Measurements from ENCODE around the gene MIEF1.
A peak's percentile ranks its signal among the peaks of the same experiment; 100 is the strongest.

Gene MIEF1

DNA sequence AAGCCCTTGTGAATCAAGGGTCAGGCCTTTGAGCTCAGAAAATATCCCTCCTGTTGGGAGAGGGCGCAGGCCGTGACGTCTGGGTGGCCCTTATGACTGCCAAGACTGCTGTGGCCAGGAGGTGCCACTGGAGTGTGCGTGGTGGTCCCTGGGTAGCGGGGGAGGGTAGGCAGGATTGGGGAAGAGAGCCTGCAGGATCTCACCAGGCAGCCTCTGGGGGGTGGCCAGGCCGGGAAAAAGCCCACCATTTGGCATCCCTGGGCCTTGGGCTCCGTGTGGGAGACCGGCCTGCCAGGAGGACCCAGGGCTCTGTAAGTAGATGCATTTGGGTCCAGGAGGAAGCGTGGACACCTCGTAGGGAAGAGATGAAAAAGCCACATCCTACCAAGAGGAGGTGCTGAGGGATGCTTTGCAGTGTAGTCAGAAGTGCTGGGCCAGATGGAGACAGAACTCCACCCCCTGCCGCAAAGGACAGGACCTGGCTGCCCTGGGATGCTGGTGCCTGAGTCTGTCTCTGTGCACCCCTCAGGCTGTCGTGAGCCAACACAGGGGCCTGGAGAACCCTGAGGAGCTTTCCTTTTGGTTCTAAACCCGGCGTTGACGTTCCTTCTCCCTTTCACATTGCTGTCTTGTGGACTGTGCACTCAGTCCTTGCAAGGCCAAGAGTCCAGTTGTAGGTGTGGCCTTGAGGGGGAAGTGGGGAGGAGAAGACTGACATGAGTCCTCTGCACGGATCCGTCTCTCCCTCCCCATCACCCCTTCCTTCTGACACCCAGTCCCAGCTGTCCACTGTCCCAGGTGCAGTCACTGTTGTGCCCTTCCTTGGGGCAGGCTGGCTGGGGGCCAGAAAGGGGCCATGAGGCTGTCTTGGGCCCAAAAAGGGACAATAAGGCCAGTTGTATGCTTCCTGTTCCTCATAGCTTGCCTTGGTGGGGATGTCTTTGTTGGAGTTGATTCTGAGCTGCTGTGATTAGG lies 12.7 kb upstream of the MIEF1 start:
- no peak overlapping the region for H3K4me3 ChIP-seq (ENCODE audit: low read depth, low read length)
- in situ Hi-C loops (cut with HindIII; ENCODE audit: low sequenced_read_pairs): no loop called here

DNA sequence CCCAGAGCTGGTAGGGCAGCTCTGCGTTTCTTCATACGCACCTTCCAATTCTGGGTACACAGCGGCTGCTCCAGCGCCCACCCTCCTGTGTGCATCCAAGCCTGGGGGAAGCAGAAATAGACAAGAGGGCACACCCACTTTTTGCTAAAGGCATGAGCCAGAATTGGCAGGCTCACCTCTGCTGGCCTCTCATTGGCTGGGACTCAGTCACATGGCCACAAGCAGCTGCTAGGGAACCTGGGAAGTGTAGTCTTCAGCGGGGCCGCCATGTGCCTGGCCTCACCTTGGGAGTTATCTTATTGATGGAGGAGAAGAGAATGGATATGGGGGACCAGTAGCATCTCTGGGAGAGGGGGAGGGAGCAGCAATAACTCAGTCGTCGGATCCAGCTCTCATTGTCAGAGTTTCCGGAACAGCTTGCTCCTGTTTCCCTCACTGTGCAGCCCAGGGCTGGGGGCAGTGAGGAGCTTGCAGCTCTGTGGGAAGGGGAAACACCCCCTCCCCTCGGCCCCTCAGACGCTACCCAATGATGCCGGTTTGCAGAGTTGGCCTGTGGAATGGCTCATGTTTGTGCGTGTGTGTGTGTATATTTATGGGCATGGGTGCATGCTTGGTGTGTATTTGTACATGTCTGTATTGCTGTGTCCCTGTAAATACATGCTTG lies 11.8 kb upstream of the MIEF1 start:
- in situ Hi-C loops (cut with HindIII; ENCODE audit: low sequenced_read_pairs): no loop called here
- peak; percentile 37 for DNase-seq (ENCODE audit: low read depth)
- TF ChIP-seq, protein P1, sequence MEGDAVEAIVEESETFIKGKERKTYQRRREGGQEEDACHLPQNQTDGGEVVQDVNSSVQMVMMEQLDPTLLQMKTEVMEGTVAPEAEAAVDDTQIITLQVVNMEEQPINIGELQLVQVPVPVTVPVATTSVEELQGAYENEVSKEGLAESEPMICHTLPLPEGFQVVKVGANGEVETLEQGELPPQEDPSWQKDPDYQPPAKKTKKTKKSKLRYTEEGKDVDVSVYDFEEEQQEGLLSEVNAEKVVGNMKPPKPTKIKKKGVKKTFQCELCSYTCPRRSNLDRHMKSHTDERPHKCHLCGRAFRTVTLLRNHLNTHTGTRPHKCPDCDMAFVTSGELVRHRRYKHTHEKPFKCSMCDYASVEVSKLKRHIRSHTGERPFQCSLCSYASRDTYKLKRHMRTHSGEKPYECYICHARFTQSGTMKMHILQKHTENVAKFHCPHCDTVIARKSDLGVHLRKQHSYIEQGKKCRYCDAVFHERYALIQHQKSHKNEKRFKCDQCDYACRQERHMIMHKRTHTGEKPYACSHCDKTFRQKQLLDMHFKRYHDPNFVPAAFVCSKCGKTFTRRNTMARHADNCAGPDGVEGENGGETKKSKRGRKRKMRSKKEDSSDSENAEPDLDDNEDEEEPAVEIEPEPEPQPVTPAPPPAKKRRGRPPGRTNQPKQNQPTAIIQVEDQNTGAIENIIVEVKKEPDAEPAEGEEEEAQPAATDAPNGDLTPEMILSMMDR (IDR thresholded peaks at IDR 0.05; ENCODE audit: low read depth, low read length, missing control alignments): no peak
- H3K4me3 ChIP-seq (ENCODE audit: low read depth, low read length): no peak overlapping the region

More for the DNA sequence above, 12.7 kb upstream of the MIEF1 start:
- TF ChIP-seq, protein P1 (IDR thresholded peaks at IDR 0.05; ENCODE audit: low read depth, low read length, missing control alignments): no peak
- no peak for DNase-seq (ENCODE audit: low read depth)

DNA sequence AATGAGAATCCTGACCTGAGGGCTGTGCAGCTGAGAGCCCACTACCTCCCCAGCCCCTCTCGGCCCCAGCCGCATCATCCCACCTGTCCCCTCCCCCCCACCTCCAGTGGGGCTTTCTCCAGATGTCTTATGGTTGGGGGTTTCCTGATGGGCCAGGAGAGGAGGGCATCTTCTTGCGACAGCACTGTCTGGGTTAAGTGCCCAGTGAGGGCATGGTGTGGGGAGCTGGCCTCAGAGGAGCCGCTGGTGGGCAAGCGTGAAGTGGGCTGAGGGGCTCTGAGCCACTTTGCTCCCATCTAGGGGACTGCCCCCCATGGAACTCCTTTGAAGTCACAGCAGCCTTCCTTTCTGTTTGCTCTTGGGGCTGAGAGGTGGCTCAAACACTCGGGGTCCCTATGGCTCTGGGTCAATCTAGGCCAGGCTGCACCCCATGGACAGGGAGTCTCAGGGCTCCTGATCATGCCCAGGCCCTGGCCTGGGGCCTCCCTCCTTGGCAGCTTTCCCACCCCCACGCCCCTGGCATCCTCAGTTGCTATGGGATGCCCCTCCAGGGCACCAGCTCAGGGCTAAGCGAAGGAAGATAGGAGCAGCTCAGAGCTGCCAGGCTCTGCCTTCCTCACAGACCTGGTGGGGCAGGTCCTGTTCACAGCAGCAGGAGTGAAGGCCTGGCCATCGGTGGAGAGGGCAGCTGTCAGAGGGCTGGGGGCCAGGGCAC lies 11.0 kb upstream of the MIEF1 start:
- no peak for DNase-seq (ENCODE audit: low read depth)
- TF ChIP-seq, protein P1 (IDR thresholded peaks at IDR 0.05; ENCODE audit: low read depth, low read length, missing control alignments): no peak
- in situ Hi-C loops (cut with HindIII; ENCODE audit: low sequenced_read_pairs): no loop called here
- no peak overlapping the region for H3K4me3 ChIP-seq (ENCODE audit: low read depth, low read length)

DNA sequence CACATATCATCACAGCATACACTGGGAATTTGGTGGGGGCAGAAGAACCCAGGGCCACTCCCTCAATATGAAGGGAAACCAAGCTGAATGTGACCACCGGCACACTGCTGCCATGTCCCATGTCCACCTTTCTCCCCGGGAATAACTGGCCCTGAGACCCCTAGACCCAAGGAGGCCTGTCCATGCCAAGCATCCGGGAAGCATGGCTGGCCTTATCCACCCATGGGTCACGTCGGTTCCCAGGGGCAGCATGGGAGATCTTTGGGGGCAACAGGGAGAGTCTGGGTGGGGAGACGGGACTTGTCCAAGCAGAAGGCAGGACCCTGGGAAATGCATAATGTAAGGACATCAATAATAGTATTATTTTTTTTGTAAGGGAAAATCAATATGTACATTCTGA lies 10.4 kb upstream of the MIEF1 start:
- TF ChIP-seq, protein P1 (IDR thresholded peaks at IDR 0.05; ENCODE audit: low read depth, low read length, missing control alignments): no peak
- DNase-seq (ENCODE audit: low read depth): no peak
- in situ Hi-C loops (cut with HindIII; ENCODE audit: low sequenced_read_pairs): no loop called here
- H3K4me3 ChIP-seq (ENCODE audit: low read depth, low read length): no peak overlapping the region

DNA sequence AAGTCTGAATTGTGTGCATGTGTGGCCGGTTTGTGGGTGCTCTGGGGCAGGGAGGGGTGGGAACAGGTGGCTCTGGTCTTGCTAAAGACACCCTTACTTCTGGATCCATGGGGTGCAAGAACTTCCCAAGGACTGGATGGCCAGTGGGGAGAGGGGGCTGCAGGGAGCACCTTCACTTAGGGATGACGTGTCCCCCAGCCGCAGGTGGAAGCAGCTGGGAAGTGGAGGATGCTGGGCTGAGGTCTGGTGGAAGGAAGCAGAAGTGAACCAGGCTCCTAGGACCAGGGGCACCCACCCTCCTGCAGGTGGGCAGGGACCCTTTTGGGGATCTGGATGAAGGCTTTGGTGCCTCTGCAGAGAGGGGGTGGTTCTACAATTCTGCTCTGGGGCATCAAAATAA lies 9.9 kb upstream of the MIEF1 start:
- in situ Hi-C loops (cut with HindIII; ENCODE audit: low sequenced_read_pairs): no loop called here
- TF ChIP-seq, protein P1 (IDR thresholded peaks at IDR 0.05; ENCODE audit: low read depth, low read length, missing control alignments): no peak
- DNase-seq (ENCODE audit: low read depth): no peak

DNA sequence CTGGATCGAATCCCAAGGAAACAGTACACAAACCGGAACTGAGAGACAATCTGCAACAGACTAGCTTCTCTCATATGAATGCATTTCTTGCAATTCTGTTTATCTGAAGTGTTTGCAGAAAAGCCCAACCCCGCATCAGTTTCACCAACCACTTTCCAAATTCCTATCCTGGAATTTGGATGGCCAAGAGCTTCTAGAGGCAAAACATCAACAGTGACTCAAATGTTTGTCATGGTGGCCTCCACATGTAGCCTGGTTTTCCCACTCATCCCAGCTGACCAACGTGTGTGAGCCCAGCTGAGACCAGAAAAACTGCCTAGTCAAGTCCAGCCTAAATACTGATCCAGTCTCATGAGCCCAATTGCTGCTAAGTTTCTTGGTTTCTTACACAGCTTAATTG lies 8.3 kb upstream of the MIEF1 start:
- peak; percentile 47 for DNase-seq (ENCODE audit: low read depth)
- TF ChIP-seq, protein P1 (IDR thresholded peaks at IDR 0.05; ENCODE audit: low read depth, low read length, missing control alignments): no peak
- in situ Hi-C loops (cut with HindIII; ENCODE audit: low sequenced_read_pairs): no loop called here
- no peak overlapping the region for H3K4me3 ChIP-seq (ENCODE audit: low read depth, low read length)

More for the DNA sequence above, 9.9 kb upstream of the MIEF1 start:
- H3K4me3 ChIP-seq (ENCODE audit: low read depth, low read length): no peak overlapping the region

All from astrocyte of the cerebellum (primary cell).